Measurements from ENCODE around the gene SUB1.
"Not testable (repeated sequence)": the region's sequence is repeated elsewhere in the genome, so short reads cannot be mapped to it uniquely, and the experiment has no call there.

The SUB1 gene

GRCh38 chr5:32585446-32586275 is at the start of gene SUB1:
TSS of gene SUB1 (plus strand) at chr5:32585557. CDS start at chr5:32588513, 2,956 bp downstream.
- DNase-seq (ENCODE audit: low read depth): peak; percentile 92

- DNase-seq (ENCODE audit: low read depth): no peak
Measured at GRCh38 chr5:32536246-32536645, 49.1 kb upstream of the SUB1 start.

GRCh38 chr5:32537437-32538029 is 47.8 kb upstream of the SUB1 start:
- peak; percentile 89 for DNase-seq (ENCODE audit: low read depth)

GRCh38 chr5:32538031-32538547 is 47.3 kb upstream of the SUB1 start:
- no peak for DNase-seq (ENCODE audit: low read depth)

- no peak for DNase-seq (ENCODE audit: low read depth)
Measured at GRCh38 chr5:32539981-32540845, 45.1 kb upstream of the SUB1 start.

GRCh38 chr5:32541241-32541640 is 44.1 kb upstream of the SUB1 start:
- peak; percentile 38 for DNase-seq (ENCODE audit: low read depth)

- DNase-seq (ENCODE audit: low read depth): peak; percentile 71
Measured at GRCh38 chr5:32542216-32543059, 42.9 kb upstream of the SUB1 start.

- no peak for DNase-seq (ENCODE audit: low read depth)
Measured at GRCh38 chr5:32543291-32543690, 42.1 kb upstream of the SUB1 start.

- no peak for DNase-seq (ENCODE audit: low read depth)
Measured at GRCh38 chr5:32545102-32545800, 40.1 kb upstream of the SUB1 start.

- DNase-seq (ENCODE audit: low read depth): no peak
Measured at GRCh38 chr5:32551194-32551593, 34.2 kb upstream of the SUB1 start.

- no peak for DNase-seq (ENCODE audit: low read depth)
Measured at GRCh38 chr5:32551865-32552264, 33.5 kb upstream of the SUB1 start.

GRCh38 chr5:32552491-32552890 is 32.9 kb upstream of the SUB1 start:
- DNase-seq (ENCODE audit: low read depth): not testable (repeated sequence)

- DNase-seq (ENCODE audit: low read depth): no peak
Measured at GRCh38 chr5:32552936-32553335, 32.4 kb upstream of the SUB1 start.

- not testable (repeated sequence) for DNase-seq (ENCODE audit: low read depth)
Measured at GRCh38 chr5:32554181-32554780, 31.1 kb upstream of the SUB1 start.

- DNase-seq (ENCODE audit: low read depth): not testable (repeated sequence)
Measured at GRCh38 chr5:32556543-32556942, 28.8 kb upstream of the SUB1 start.

GRCh38 chr5:32559411-32559810 is 25.9 kb upstream of the SUB1 start:
- DNase-seq (ENCODE audit: low read depth): no peak

- no peak for DNase-seq (ENCODE audit: low read depth)
Measured at GRCh38 chr5:32559921-32560320, 25.4 kb upstream of the SUB1 start.

- DNase-seq (ENCODE audit: low read depth): no peak
Measured at GRCh38 chr5:32562056-32562455, 23.3 kb upstream of the SUB1 start.

- no peak for DNase-seq (ENCODE audit: low read depth)
Measured at GRCh38 chr5:32562843-32563242, 22.5 kb upstream of the SUB1 start.

GRCh38 chr5:32563614-32564013 is 21.7 kb upstream of the SUB1 start:
- no peak for DNase-seq (ENCODE audit: low read depth)
